WTC11 (cell line): Measurements from ENCODE around the gene CLDN2. TPM values are rescaled to one million over a fixed set of nuclear protein-coding genes. Genes with fewer than 3 reads are reported as not detected.

ENCODE experiments used
- ATAC-seq: fragments of 200-7000 bp; cut with Tn5 transposase; 2 replicates; pipeline ENCODE4 v1.10.0; 2021; ENCODE audit warnings: mild to moderate bottlenecking, moderate library complexity
- CTCF ChIA-PET: fragments of 300-600 bp; sonication (Branson Sonifier 250); formaldehyde crosslinking; loops from one replicate; lab custom pipeline; 2021; ENCODE audit warnings: antibody characterized with exemption; lab: Charles Lee
- POLR2A ChIA-PET: fragments of 350-600 bp; sonication (Branson Sonifier 250); formaldehyde crosslinking; loops from one replicate; lab custom pipeline; 2021; ENCODE audit warnings: antibody characterized with exemption; lab: Charles Lee
- DNase-seq: peaks from one replicate; pipeline ENCODE4 v3.0.0; 2021; ENCODE audit warnings: low spot score
- H3K27ac Mint-ChIP-seq: 2 replicates; pipeline ENCODE4 v1.8.0; 2021; ENCODE audit warnings: mixed read lengths
- H3K27me3 Mint-ChIP-seq: 2 replicates; pipeline ENCODE4 v1.8.0; 2021; ENCODE audit warnings: low read depth, mild to moderate bottlenecking, moderate library complexity, mixed read lengths
- H3K36me3 Mint-ChIP-seq: 2 replicates; pipeline ENCODE4 v1.8.0; 2021; ENCODE audit warnings: mixed read lengths
- H3K4me1 Mint-ChIP-seq: 2 replicates; pipeline ENCODE4 v1.8.0; 2022; ENCODE audit warnings: mixed read lengths
- H3K4me3 Mint-ChIP-seq: 2 replicates; pipeline ENCODE4 v1.8.0; 2021; ENCODE audit warnings: mild to moderate bottlenecking, moderate library complexity, mixed read lengths
- H3K9me3 Mint-ChIP-seq: 2 replicates; pipeline ENCODE4 v1.8.0; 2021; ENCODE audit warnings: mixed read lengths
- CREB1 ChIP-seq: sonication (generic); formaldehyde crosslinking; IDR thresholded peaks from 2 replicates; pipeline ENCODE4 v1.8.0; 2023; ENCODE audit warnings: mild to moderate bottlenecking, missing genetic modification reagents
- CREM ChIP-seq: sonication (generic); formaldehyde crosslinking; IDR thresholded peaks from 2 replicates; pipeline ENCODE4 v1.8.1; 2022; ENCODE audit warnings: mild to moderate bottlenecking, missing genetic modification reagents, moderate library complexity
- ETV6 ChIP-seq: sonication (generic); formaldehyde crosslinking; IDR thresholded peaks from 2 replicates; pipeline ENCODE4 v1.8.1; 2022; ENCODE audit warnings: mild to moderate bottlenecking, missing genetic modification reagents
- FOXJ3 ChIP-seq: sonication (generic); formaldehyde crosslinking; IDR thresholded peaks from 2 replicates; pipeline ENCODE4 v1.9.0; 2021; ENCODE audit warnings: missing genetic modification reagents, mild to moderate bottlenecking, borderline replicate concordance
- FOXK1 ChIP-seq: sonication (generic); formaldehyde crosslinking; IDR thresholded peaks from 2 replicates; pipeline ENCODE4 v1.8.0; 2022; ENCODE audit warnings: mild to moderate bottlenecking, moderate library complexity, missing genetic modification reagents
- GTF2I ChIP-seq: fragments of 250-450 bp; sonication (Bioruptor Pico); conservative IDR thresholded peaks from 2 replicates; pipeline ENCODE4 v1.4.0; 2021; ENCODE audit warnings: mild to moderate bottlenecking
- HMGA2 ChIP-seq: fragments of 250-450 bp; sonication (Bioruptor Pico); IDR thresholded peaks from 2 replicates; pipeline ENCODE4 v1.4.0; 2021; ENCODE audit warnings: mild to moderate bottlenecking, moderate library complexity
- MYBL2 ChIP-seq: sonication (generic); formaldehyde crosslinking; IDR thresholded peaks from 2 replicates; pipeline ENCODE4 v1.8.1; 2023; ENCODE audit warnings: mild to moderate bottlenecking, moderate library complexity, missing genetic modification reagents
- NR1H2 ChIP-seq: sonication (generic); formaldehyde crosslinking; IDR thresholded peaks from 2 replicates; pipeline ENCODE4 v1.9.0; 2021; ENCODE audit warnings: mild to moderate bottlenecking, moderate library complexity, missing genetic modification reagents
- NR2C2 ChIP-seq: sonication (generic); formaldehyde crosslinking; IDR thresholded peaks from 2 replicates; pipeline ENCODE4 v1.8.0; 2022; ENCODE audit warnings: mild to moderate bottlenecking, missing genetic modification reagents
- NR3C1 ChIP-seq: sonication (generic); formaldehyde crosslinking; conservative IDR thresholded peaks from 2 replicates; pipeline ENCODE4 v1.8.1; 2023; ENCODE audit warnings: low read depth, mild to moderate bottlenecking, missing genetic modification reagents
- PRRX2 ChIP-seq: fragments of 250-450 bp; sonication (Bioruptor Pico); IDR thresholded peaks from 2 replicates; pipeline ENCODE4 v1.8.0; 2021; ENCODE audit warnings: mild to moderate bottlenecking
- ZNF138 ChIP-seq: sonication (generic); formaldehyde crosslinking; conservative IDR thresholded peaks from 2 replicates; pipeline ENCODE4 v1.8.1; 2022; ENCODE audit warnings: mild to moderate bottlenecking, moderate library complexity, missing genetic modification reagents
- ZNF671 ChIP-seq: fragments of 250-450 bp; sonication (Bioruptor Pico); IDR thresholded peaks from 2 replicates; pipeline ENCODE4 v1.8.0; 2021; ENCODE audit warnings: mild to moderate bottlenecking
- total RNA-seq: library from RNA; stranded (reverse); gene quantifications from 3 replicates; pipeline ENCODE4 v1.2.3, GENCODE V29; 2021
- TF ChIP-seq, protein P1 (sequence below): fragments of 250-450 bp; sonication (Bioruptor Pico); IDR thresholded peaks from 2 replicates; pipeline ENCODE4 v1.9.0; 2021; ENCODE audit warnings: moderate library complexity, mild to moderate bottlenecking, inconsistent platforms, borderline replicate concordance
- TF ChIP-seq, protein P2 (sequence below): fragments of 250-450 bp; sonication (Bioruptor Pico); IDR thresholded peaks from 2 replicates; pipeline ENCODE4 v1.9.0; 2021; ENCODE audit warnings: mild to moderate bottlenecking
- TF ChIP-seq, protein P3 (sequence below): sonication (generic); formaldehyde crosslinking; IDR thresholded peaks from 2 replicates; pipeline ENCODE4 v1.8.1; 2022; ENCODE audit warnings: low read depth, mild to moderate bottlenecking, moderate library complexity, missing genetic modification reagents, borderline replicate concordance
- TF ChIP-seq, protein P4 (sequence below): fragments of 250-450 bp; sonication (Bioruptor Pico); IDR thresholded peaks from 2 replicates; pipeline ENCODE4 v1.9.0; 2021; ENCODE audit warnings: mild to moderate bottlenecking
- TF ChIP-seq, protein P5 (sequence below): fragments of 250-450 bp; sonication (Bioruptor Pico); IDR thresholded peaks from 2 replicates; pipeline ENCODE4 v2.1.2; 2022; ENCODE audit warnings: mild to moderate bottlenecking, moderate library complexity
- TF ChIP-seq, protein P6 (sequence below): sonication (generic); formaldehyde crosslinking; IDR thresholded peaks from 2 replicates; pipeline ENCODE4 v1.8.1; 2022; ENCODE audit warnings: mild to moderate bottlenecking, moderate library complexity, missing genetic modification reagents
- TF ChIP-seq, protein P7 (sequence below): fragments of 250-450 bp; sonication (Bioruptor Pico); IDR thresholded peaks from 2 replicates; pipeline ENCODE4 v1.8.0; 2021; ENCODE audit warnings: mild to moderate bottlenecking
- TF ChIP-seq, protein P8 (sequence below): fragments of 250-450 bp; sonication (Bioruptor Pico); conservative IDR thresholded peaks from 2 replicates; pipeline ENCODE4 v1.9.0; 2021; ENCODE audit warnings: mild to moderate bottlenecking

CLDN2 gene
- total RNA-seq, 1 experiment from 2014 or later = 0.11 TPM

DNA sequence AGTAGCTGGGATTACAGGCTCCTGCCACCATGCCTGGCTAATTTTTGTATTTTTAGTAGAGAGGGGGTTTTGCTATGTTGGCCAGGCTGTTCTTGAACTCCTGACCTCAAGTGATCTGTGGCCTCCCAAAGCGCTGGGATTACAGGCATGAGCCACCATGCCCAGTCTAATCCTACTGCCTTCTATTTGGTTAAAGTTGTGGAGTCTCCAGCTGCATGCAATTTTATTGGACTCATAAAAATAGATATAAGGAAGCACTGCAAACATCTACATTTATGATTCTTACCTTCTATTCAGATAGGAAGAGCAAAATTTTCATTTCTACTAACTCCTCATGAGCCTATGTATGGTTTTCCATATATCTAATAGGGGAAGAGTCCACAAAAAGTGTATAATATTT is 30.7 kb upstream of the CLDN2 start:
- H3K27me3 Mint-ChIP-seq = no peaks in the 10 kb centered on the region; the same call in 1 of the 2 replicates
- CTCF ChIA-PET = interaction anchor here (1.0 kb wide), 1 partner anchor 71 kb away, joined by 3 read pairs; no protein-coding TSS in a partner anchor
- DNase-seq = no peak
- TF ChIP-seq NR3C1 (CRISPR knock-in tag) = no peak
- no peak for TF ChIP-seq CREB1 (CRISPR knock-in tag)
- TF ChIP-seq GTF2I (CRISPR knock-in tag) = no peak
- TF ChIP-seq MYBL2 (CRISPR knock-in tag) = no peak
- no peak for TF ChIP-seq PRRX2 (CRISPR knock-in tag)
- TF ChIP-seq FOXJ3 (CRISPR knock-in tag) = no peak
- TF ChIP-seq, protein P1, sequence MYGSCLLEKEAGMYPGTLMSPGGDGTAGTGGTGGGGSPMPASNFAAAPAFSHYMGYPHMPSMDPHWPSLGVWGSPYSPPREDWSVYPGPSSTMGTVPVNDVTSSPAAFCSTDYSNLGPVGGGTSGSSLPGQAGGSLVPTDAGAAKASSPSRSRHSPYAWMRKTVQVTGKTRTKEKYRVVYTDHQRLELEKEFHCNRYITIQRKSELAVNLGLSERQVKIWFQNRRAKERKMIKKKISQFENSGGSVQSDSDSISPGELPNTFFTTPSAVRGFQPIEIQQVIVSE (CRISPR knock-in tag) = no peak
- TF ChIP-seq, protein P2, sequence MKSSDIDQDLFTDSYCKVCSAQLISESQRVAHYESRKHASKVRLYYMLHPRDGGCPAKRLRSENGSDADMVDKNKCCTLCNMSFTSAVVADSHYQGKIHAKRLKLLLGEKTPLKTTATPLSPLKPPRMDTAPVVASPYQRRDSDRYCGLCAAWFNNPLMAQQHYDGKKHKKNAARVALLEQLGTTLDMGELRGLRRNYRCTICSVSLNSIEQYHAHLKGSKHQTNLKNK = no peak
- TF ChIP-seq, protein P3, sequence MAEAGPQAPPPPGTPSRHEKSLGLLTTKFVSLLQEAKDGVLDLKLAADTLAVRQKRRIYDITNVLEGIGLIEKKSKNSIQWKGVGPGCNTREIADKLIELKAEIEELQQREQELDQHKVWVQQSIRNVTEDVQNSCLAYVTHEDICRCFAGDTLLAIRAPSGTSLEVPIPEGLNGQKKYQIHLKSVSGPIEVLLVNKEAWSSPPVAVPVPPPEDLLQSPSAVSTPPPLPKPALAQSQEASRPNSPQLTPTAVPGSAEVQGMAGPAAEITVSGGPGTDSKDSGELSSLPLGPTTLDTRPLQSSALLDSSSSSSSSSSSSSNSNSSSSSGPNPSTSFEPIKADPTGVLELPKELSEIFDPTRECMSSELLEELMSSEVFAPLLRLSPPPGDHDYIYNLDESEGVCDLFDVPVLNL (CRISPR knock-in tag) = no peak
- no peak for TF ChIP-seq ETV6 (CRISPR knock-in tag)
- TF ChIP-seq, protein P4, sequence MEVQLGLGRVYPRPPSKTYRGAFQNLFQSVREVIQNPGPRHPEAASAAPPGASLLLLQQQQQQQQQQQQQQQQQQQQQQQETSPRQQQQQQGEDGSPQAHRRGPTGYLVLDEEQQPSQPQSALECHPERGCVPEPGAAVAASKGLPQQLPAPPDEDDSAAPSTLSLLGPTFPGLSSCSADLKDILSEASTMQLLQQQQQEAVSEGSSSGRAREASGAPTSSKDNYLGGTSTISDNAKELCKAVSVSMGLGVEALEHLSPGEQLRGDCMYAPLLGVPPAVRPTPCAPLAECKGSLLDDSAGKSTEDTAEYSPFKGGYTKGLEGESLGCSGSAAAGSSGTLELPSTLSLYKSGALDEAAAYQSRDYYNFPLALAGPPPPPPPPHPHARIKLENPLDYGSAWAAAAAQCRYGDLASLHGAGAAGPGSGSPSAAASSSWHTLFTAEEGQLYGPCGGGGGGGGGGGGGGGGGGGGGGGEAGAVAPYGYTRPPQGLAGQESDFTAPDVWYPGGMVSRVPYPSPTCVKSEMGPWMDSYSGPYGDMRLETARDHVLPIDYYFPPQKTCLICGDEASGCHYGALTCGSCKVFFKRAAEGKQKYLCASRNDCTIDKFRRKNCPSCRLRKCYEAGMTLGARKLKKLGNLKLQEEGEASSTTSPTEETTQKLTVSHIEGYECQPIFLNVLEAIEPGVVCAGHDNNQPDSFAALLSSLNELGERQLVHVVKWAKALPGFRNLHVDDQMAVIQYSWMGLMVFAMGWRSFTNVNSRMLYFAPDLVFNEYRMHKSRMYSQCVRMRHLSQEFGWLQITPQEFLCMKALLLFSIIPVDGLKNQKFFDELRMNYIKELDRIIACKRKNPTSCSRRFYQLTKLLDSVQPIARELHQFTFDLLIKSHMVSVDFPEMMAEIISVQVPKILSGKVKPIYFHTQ = no peak
- TF ChIP-seq, protein P5, sequence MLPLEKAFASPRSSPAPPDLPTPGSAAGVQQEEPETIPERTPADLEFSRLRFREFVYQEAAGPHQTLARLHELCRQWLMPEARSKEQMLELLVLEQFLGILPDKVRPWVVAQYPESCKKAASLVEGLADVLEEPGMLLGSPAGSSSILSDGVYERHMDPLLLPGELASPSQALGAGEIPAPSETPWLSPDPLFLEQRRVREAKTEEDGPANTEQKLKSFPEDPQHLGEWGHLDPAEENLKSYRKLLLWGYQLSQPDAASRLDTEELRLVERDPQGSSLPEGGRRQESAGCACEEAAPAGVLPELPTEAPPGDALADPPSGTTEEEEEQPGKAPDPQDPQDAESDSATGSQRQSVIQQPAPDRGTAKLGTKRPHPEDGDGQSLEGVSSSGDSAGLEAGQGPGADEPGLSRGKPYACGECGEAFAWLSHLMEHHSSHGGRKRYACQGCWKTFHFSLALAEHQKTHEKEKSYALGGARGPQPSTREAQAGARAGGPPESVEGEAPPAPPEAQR (CRISPR knock-in tag) = no peak
- ATAC-seq = no peak
- H3K27ac Mint-ChIP-seq = no peak overlapping the region
- H3K4me1 Mint-ChIP-seq = no peaks in the 10 kb centered on the region
- no peaks in the 10 kb centered on the region for H3K36me3 Mint-ChIP-seq
- POLR2A ChIA-PET = no interaction called here
- H3K4me3 Mint-ChIP-seq = no peak overlapping the region
- H3K9me3 Mint-ChIP-seq = no peaks in the 10 kb centered on the region

DNA sequence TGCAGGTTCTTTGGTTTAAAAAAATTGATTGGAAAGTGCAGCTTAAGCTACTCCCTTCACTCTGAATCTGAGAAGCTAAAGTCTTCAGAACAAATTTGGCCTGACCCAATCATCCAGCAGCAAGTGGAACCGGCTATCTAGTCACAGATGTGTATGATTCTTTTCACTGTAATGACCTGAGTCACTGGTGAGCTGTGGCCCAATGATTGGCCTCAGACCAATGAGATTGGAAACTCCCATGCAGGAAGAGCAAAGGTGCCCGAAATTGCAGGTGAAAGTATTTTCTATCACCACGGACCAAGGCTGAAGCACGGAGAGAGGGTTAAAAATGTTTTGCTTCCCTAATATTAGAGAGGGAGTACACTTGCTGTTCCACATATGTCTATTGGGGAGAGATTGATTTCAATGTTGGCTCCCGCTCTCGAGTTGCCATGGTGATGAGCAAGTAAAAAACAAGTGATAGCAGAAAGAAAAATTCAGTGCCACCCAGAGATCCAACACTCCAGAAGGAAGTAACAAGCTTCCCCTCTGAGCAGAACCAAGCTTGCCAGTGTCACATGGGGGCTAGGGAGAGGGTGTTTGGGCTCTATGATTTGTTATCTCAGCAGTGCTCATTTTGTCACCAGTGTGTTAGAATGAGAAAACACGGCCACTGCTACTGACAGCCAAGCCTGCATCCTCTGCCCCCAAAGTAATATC is 28.3 kb upstream of the CLDN2 start:
- ATAC-seq (no peak), DNase-seq (no peak)
- Mint-ChIP-seq H3K4me3 (no peak overlapping the region), H3K36me3 (no peaks in the 10 kb centered on the region), H3K9me3 (no peaks in the 10 kb centered on the region), H3K27ac (no peak overlapping the region), H3K27me3 (no peaks in the 10 kb centered on the region; the same call in 1 of the 2 replicates), H3K4me1 (0 out of 2 replicates have a peak, but pooled peaks cover 2% of the 10 kb centered on the region)
- CTCF ChIA-PET = interaction anchor here (3.8 kb wide), 1 partner anchor 69 kb away, joined by 54 read pairs; no protein-coding TSS in a partner anchor
- POLR2A ChIA-PET = no interaction called here
- TF ChIP-seq, protein P5 (CRISPR knock-in tag) = no peak
- TF ChIP-seq ZNF138 (no peak), HMGA2 (CRISPR knock-in tag) (no peak), CREM (CRISPR knock-in tag) (no peak), FOXK1 (CRISPR knock-in tag) (no peak), ETV6 (CRISPR knock-in tag) (no peak), NR2C2 (CRISPR knock-in tag) (no peak), ZNF671 (CRISPR knock-in tag) (no peak), NR1H2 (CRISPR knock-in tag) (no peak)
- TF ChIP-seq, protein P6, sequence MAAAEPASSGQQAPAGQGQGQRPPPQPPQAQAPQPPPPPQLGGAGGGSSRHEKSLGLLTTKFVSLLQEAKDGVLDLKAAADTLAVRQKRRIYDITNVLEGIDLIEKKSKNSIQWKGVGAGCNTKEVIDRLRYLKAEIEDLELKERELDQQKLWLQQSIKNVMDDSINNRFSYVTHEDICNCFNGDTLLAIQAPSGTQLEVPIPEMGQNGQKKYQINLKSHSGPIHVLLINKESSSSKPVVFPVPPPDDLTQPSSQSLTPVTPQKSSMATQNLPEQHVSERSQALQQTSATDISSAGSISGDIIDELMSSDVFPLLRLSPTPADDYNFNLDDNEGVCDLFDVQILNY (CRISPR knock-in tag) = no peak
- TF ChIP-seq, protein P7, sequence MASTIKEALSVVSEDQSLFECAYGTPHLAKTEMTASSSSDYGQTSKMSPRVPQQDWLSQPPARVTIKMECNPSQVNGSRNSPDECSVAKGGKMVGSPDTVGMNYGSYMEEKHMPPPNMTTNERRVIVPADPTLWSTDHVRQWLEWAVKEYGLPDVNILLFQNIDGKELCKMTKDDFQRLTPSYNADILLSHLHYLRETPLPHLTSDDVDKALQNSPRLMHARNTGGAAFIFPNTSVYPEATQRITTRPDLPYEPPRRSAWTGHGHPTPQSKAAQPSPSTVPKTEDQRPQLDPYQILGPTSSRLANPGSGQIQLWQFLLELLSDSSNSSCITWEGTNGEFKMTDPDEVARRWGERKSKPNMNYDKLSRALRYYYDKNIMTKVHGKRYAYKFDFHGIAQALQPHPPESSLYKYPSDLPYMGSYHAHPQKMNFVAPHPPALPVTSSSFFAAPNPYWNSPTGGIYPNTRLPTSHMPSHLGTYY = no peak
- TF ChIP-seq, protein P8, sequence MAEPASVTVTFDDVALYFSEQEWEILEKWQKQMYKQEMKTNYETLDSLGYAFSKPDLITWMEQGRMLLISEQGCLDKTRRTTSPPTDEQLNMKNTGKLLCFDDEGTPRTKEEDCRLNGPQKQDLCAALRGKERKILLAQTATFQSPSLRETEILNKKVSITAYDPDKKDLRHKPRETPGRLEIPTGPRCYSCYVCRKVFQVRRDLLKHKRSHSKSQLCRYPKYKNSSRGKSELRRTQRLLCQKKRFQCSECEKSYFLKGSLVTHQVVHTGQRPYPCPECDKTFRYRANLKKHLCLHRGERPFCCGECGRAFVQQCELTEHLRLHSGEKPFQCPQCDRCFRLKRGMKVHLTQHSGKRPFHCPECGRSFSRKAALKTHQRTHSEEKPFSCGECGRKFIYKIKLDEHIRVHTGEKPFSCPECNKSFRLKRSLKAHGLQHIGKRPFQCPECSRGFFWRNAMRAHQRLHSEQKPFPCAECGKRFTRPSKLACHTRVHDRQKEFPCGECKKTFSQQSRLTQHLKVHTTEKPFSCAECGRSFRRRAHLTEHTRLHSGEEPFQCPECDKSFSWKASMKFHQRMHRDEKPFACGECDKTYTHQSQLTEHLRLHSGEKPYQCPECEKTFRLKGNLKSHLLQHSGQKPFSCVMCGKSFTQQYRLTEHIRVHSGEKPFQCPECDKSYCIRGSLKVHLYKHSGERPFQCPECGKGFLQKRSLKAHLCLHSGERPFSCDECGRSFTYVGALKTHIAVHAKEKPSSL (CRISPR knock-in tag) = no peak
- TF ChIP-seq, all 79 proteins: peak for 0
